Keratinocyte (primary cell): ENCODE measurements around the gene DENND2C. TPM values are rescaled to one million over a fixed set of nuclear protein-coding genes. Genes with fewer than 3 reads are reported as not detected.

Experiments
- DNase-seq: peaks from one replicate; pipeline ENCODE4 v3.0.0-alpha.2; 2011; ENCODE audit warnings: low read depth, missing footprints, low spot score
- FAIRE-seq: peaks from 2 replicates; lab custom pipeline; 2011; peaks lifted over from hg19 to GRCh38; lab: Jason Lieb, UNC
- H2AFZ ChIP-seq: 2 replicates; pipeline ENCODE4 v1.6.0; 2012; ENCODE audit warnings: low read length, control low read depth, inconsistent platforms; ENCODE audit not compliant: control insufficient read depth
- H3K27ac ChIP-seq: 2 replicates; pipeline ENCODE4 v1.5.1; 2011; ENCODE audit warnings: low read length; ENCODE audit not compliant: control insufficient read depth, insufficient read depth
- H3K27me3 ChIP-seq: 3 replicates; pipeline ENCODE4 v1.6.0; 2011; ENCODE audit warnings: low read length; ENCODE audit not compliant: control insufficient read depth, insufficient read depth; ENCODE audit errors: extremely low read depth
- H3K36me3 ChIP-seq, 2 experiments: 2 replicates in 1 of 2; 3 replicates in 1 of 2; pipeline ENCODE4 v1.5.1; 2011; ENCODE audit warnings: low read length in 2 of 2, mild to moderate bottlenecking in 1 of 2; ENCODE audit not compliant: control insufficient read depth in 2 of 2, insufficient read depth in 2 of 2; ENCODE audit errors: extremely low read depth in 1 of 2
- H3K4me1 ChIP-seq: 3 replicates; pipeline ENCODE4 v1.5.1; 2011; ENCODE audit warnings: low read length; ENCODE audit not compliant: control insufficient read depth, insufficient read depth; ENCODE audit errors: extremely low read depth
- H3K4me2 ChIP-seq: 3 replicates; pipeline ENCODE4 v1.6.0; 2011; ENCODE audit warnings: low read depth, low read length; ENCODE audit not compliant: control insufficient read depth, insufficient read depth; ENCODE audit errors: extremely low read depth
- H3K4me3 ChIP-seq, 3 experiments: fragments of 200-600 bp in 1 of 3; sonication (generic) in 1 of 3; 2 replicates in 2 of 3; 3 replicates in 1 of 3; pipeline ENCODE4 v1.5.1; 2011 to 2016; ENCODE audit warnings: low read length in 3 of 3, mild to moderate bottlenecking in 3 of 3, control low read depth in 2 of 3, inconsistent platforms in 1 of 3, low read depth in 1 of 3, mixed read lengths in 1 of 3, mixed run types in 1 of 3, moderate library complexity in 1 of 3; ENCODE audit not compliant: control insufficient read depth in 2 of 3, insufficient read depth in 2 of 3; ENCODE audit errors: extremely low read depth in 1 of 3
- H3K79me2 ChIP-seq: 2 replicates; pipeline ENCODE4 v1.6.0; 2012; ENCODE audit warnings: low read length; ENCODE audit not compliant: control insufficient read depth, insufficient read depth
- H3K9ac ChIP-seq: 3 replicates; pipeline ENCODE4 v1.6.0; 2011; ENCODE audit warnings: low read length; ENCODE audit not compliant: control insufficient read depth, insufficient read depth; ENCODE audit errors: extremely low read depth
- H3K9me1 ChIP-seq: 3 replicates; pipeline ENCODE4 v1.6.0; 2011; ENCODE audit warnings: low read length; ENCODE audit not compliant: control insufficient read depth, insufficient read depth; ENCODE audit errors: extremely low read depth
- H3K9me3 ChIP-seq: 2 replicates; pipeline ENCODE4 v1.5.1; 2012; ENCODE audit warnings: low read depth, low read length; ENCODE audit not compliant: control insufficient read depth
- H4K20me1 ChIP-seq: 3 replicates; pipeline ENCODE4 v1.6.0; 2011; ENCODE audit warnings: low read length; ENCODE audit not compliant: control insufficient read depth, insufficient read depth; ENCODE audit errors: extremely low read depth
- CTCF ChIP-seq, 3 experiments: IDR thresholded peaks in 1 of 3; conservative IDR thresholded peaks in 1 of 3; optimal IDR thresholded peaks in 1 of 3; 2 replicates in 2 of 3; 3 replicates in 1 of 3; pipeline versions ENCODE3 to v1.5.1; 2011; ENCODE audit warnings: low read length in 3 of 3, mild to moderate bottlenecking in 3 of 3, moderate library complexity in 2 of 3, control low read depth in 1 of 3, inconsistent platforms in 1 of 3; ENCODE audit not compliant: insufficient read depth in 2 of 3; ENCODE audit errors: extremely low read depth in 1 of 3
- EZH2 ChIP-seq: IDR thresholded peaks from one replicate; pipeline ENCODE4 v1.6.1; 2012; ENCODE audit warnings: inconsistent platforms, mild to moderate bottlenecking, low read length, moderate library complexity
- dilution Hi-C: fragments of 300-500 bp; cut with MboI; formaldehyde crosslinking; loops from one replicate; pipeline ENCODE4 v1.7.0; 2020; ENCODE audit warnings: low sequenced_read_pairs; ENCODE audit not compliant: extremely low pct_ligation_motif_present
- polyA plus RNA-seq, 5 experiments: library from polyadenylated mRNA; depleted of rRNA in 3 of 5; stranded (reverse) in 3 of 5; stranded (forward) in 1 of 5; unstranded in 1 of 5; fragments of >200 nt; gene quantifications; 1 replicate in 1 of 5; 2 replicates in 3 of 5; 3 replicates in 1 of 5; pipeline versions ENCODE4 v1.2.1 to v1.2.3, GENCODE V29; 2011 to 2012; ENCODE audit warnings: missing spikeins in 2 of 5, low read depth in 1 of 5, low replicate concordance in 1 of 5

The DENND2C gene
- polyA plus RNA-seq, 1 donor (not counting 4 experiments of a cell fraction or from before 2014, with no cell fraction given), result 9.5 TPM

GRCh38 chr1:114668373-114668772 is 1.5 kb downstream of the DENND2C start:
- H3K4me3 ChIP-seq, result peak overlapping the region; percentile 61 to 95 (median 94)
- no peaks in the 10 kb centered on the region for H3K27me3 ChIP-seq
- no peaks in the 10 kb centered on the region for H4K20me1 ChIP-seq
- peak; percentile 48 for FAIRE-seq
- H3K79me2 ChIP-seq, result peaks cover 52% of the 10 kb centered on the region
- peak overlapping the region; percentile 100 for H3K27ac ChIP-seq
- no peak for TF ChIP-seq EZH2
- peak overlapping the region; percentile 100 for H3K9ac ChIP-seq
- no peaks in the 10 kb centered on the region for H3K9me3 ChIP-seq
- H3K4me1 ChIP-seq, result peaks cover 17% of the 10 kb centered on the region
- H3K4me2 ChIP-seq, result peak overlapping the region; percentile 97
- dilution Hi-C loops, result no loop called here
- no peaks in the 10 kb centered on the region for H3K36me3 ChIP-seq
- no peaks in the 10 kb centered on the region for H3K9me1 ChIP-seq
- no peak for DNase-seq
- no peak overlapping the region for H2AFZ ChIP-seq

GRCh38 chr1:114666954-114667353 is 2.9 kb downstream of the DENND2C start:
- dilution Hi-C loops, result no loop called here
- Histone ChIP-seq H3K27ac (no peak overlapping the region), H3K4me1 (peaks cover 17% of the 10 kb centered on the region), H4K20me1 (no peaks in the 10 kb centered on the region), H3K9me3 (no peaks in the 10 kb centered on the region), H3K4me2 (no peak overlapping the region), H3K36me3 (no peaks in the 10 kb centered on the region), H2AFZ (no peak overlapping the region), H3K9ac (no peak overlapping the region), H3K9me1 (no peaks in the 10 kb centered on the region), H3K27me3 (no peaks in the 10 kb centered on the region), H3K79me2 (peaks cover 59% of the 10 kb centered on the region), H3K4me3 (no peak overlapping the region)
- FAIRE-seq, result no peak
- no peak for DNase-seq
- no peak for TF ChIP-seq CTCF (optimal IDR thresholded peaks at IDR 0.05 in 1 of 3, IDR thresholded peaks at IDR 0.05 in 1 of 3, conservative IDR thresholded peaks at IDR 0.05 in 1 of 3; ENCODE audit: extremely low read depth in 1 of 3, insufficient read depth in 2 of 3, low read length in 3 of 3)
- no peak for TF ChIP-seq EZH2

DNA sequence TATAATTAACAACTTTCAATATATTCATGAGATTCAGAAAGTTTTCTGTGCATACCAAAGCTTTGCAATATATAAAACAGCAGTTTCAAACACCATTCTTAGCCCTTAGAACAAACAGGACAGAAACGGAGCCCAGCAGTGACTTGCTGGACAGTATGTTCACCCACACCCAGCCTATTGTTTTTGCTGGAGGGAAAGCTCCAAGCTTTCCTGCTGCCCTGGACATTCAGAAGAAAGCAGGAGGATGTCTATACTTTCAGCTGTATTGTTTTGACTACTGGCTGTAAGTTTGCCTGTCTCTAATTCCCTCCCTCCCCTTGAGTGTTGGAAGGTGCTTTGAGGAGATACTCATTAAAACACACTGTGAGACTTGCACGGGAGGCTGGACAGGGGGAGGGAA is 9.6 kb downstream of the DENND2C start:
- H3K9me3 ChIP-seq, result no peaks in the 10 kb centered on the region
- H3K9ac ChIP-seq, result no peak overlapping the region
- H3K27ac ChIP-seq, result no peak overlapping the region
- H3K9me1 ChIP-seq, result no peaks in the 10 kb centered on the region
- H3K4me1 ChIP-seq, result peaks cover 7% of the 10 kb centered on the region
- DNase-seq (no peak), FAIRE-seq (no peak)
- no peaks in the 10 kb centered on the region for H3K36me3 ChIP-seq
- H3K4me2 ChIP-seq, result no peak overlapping the region
- no peak overlapping the region for H2AFZ ChIP-seq
- TF ChIP-seq EZH2 (no peak), CTCF (optimal IDR thresholded peaks at IDR 0.05 in 1 of 3, IDR thresholded peaks at IDR 0.05 in 1 of 3, conservative IDR thresholded peaks at IDR 0.05 in 1 of 3; ENCODE audit: extremely low read depth in 1 of 3, insufficient read depth in 2 of 3, low read length in 3 of 3) (no peak)
- no peaks in the 10 kb centered on the region for H3K27me3 ChIP-seq
- no peak overlapping the region for H3K4me3 ChIP-seq
- no peaks in the 10 kb centered on the region for H4K20me1 ChIP-seq
- peaks cover 40% of the 10 kb centered on the region for H3K79me2 ChIP-seq
- dilution Hi-C loops, result no loop called here
